ENCODE data around the gene CHRDL2. TPM values are rescaled to one million over a fixed set of nuclear protein-coding genes. Genes with fewer than 3 reads are reported as not detected.
A peak's percentile ranks its signal among the peaks of the same experiment; 100 is the strongest.

The CHRDL2 gene
- total RNA-seq, 1 experiment from 2014 or later = not detected

GRCh38 chr11:74748211-74749126, 17.2 kb upstream of the CHRDL2 start, which contains the start of gene RNF169:
Gene RNF169 (plus strand): TSS chr11:74748849. CDS start chr11:74748881, 32 bp downstream.
- DNase-seq (ENCODE audit: low spot score) = peak; percentile 95

- no peak for DNase-seq (ENCODE audit: low spot score)
Measured at GRCh38 chr11:74746868-74747267, 15.6 kb upstream of the CHRDL2 start.

- DNase-seq (ENCODE audit: low spot score) = no peak
Measured at GRCh38 chr11:74744277-74744676, 13.1 kb upstream of the CHRDL2 start.

- DNase-seq (ENCODE audit: low spot score) = no peak
Measured at GRCh38 chr11:74743640-74744039, 12.4 kb upstream of the CHRDL2 start.

GRCh38 chr11:74742070-74742469, 10.8 kb upstream of the CHRDL2 start:
- DNase-seq (ENCODE audit: low spot score) = no peak

GRCh38 chr11:74739546-74740270, 8.5 kb upstream of the CHRDL2 start:
- peak; percentile 63 for DNase-seq (ENCODE audit: low spot score)

- no peak for DNase-seq (ENCODE audit: low spot score)
Measured at GRCh38 chr11:74736031-74736430, 4.8 kb upstream of the CHRDL2 start.

GRCh38 chr11:74735365-74735928, 4.2 kb upstream of the CHRDL2 start:
- DNase-seq (ENCODE audit: low spot score) = no peak

GRCh38 chr11:74734559-74734925, 3.3 kb upstream of the CHRDL2 start:
- DNase-seq (ENCODE audit: low spot score) = no peak

- DNase-seq (ENCODE audit: low spot score) = no peak
Measured at GRCh38 chr11:74730571-74731260, 510 bp downstream of the CHRDL2 start.

- DNase-seq (ENCODE audit: low spot score) = no peak
Measured at GRCh38 chr11:74729397-74729796, 1.8 kb downstream of the CHRDL2 start.

- peak; percentile 80 for DNase-seq (ENCODE audit: low spot score)
Measured at GRCh38 chr11:74726547-74727182, 4.6 kb downstream of the CHRDL2 start.

- peak; percentile 38 for DNase-seq (ENCODE audit: low spot score)
Measured at GRCh38 chr11:74725701-74726100, 5.5 kb downstream of the CHRDL2 start.

GRCh38 chr11:74723511-74723910, 7.7 kb downstream of the CHRDL2 start:
- DNase-seq (ENCODE audit: low spot score) = no peak

- DNase-seq (ENCODE audit: low spot score) = no peak
Measured at GRCh38 chr11:74721479-74721835, 9.8 kb downstream of the CHRDL2 start.

GRCh38 chr11:74720596-74721478, 10.4 kb downstream of the CHRDL2 start:
- peak; percentile 37 for DNase-seq (ENCODE audit: low spot score)

GRCh38 chr11:74719011-74719410, 12.2 kb downstream of the CHRDL2 start:
- DNase-seq (ENCODE audit: low spot score) = no peak

- DNase-seq (ENCODE audit: low spot score) = no peak
Measured at GRCh38 chr11:74717221-74717969, 13.8 kb downstream of the CHRDL2 start.

- no peak for DNase-seq (ENCODE audit: low spot score)
Measured at GRCh38 chr11:74714904-74715303, 16.3 kb downstream of the CHRDL2 start.

- DNase-seq (ENCODE audit: low spot score) = no peak
Measured at GRCh38 chr11:74713686-74714085, 17.5 kb downstream of the CHRDL2 start.

Data from H4 (cell line).